H9 (cell line): ENCODE data around the gene APP. TPM values are rescaled to one million over a fixed set of nuclear protein-coding genes. Genes with fewer than 3 reads are reported as not detected.

Experiments
- DNase-seq: peaks from one replicate; pipeline ENCODE4 v3.0.0-alpha.2; 2017
- H2AFZ ChIP-seq: one replicate; pipeline ENCODE4 v1.6.1; 2013; ENCODE audit warnings: mild to moderate bottlenecking, low read length, control low read depth, moderate library complexity
- H2AK5ac ChIP-seq: 2 replicates; pipeline ENCODE4 v1.6.1; 2013; ENCODE audit warnings: low read length, control low read depth, mixed read lengths; ENCODE audit not compliant: insufficient read length
- H2BK120ac ChIP-seq: one replicate; pipeline ENCODE4 v1.6.1; 2013; ENCODE audit warnings: low read depth, mild to moderate bottlenecking, low read length, control low read depth, inconsistent platforms; ENCODE audit not compliant: poor library complexity, severe bottlenecking
- H2BK12ac ChIP-seq: 2 replicates; pipeline ENCODE4 v1.6.1; 2013; ENCODE audit warnings: low read length, control low read depth, mixed read lengths, low read depth; ENCODE audit not compliant: insufficient read length
- H2BK15ac ChIP-seq: 2 replicates; pipeline ENCODE4 v1.6.1; 2013; ENCODE audit warnings: low read depth, low read length, control low read depth
- H2BK20ac ChIP-seq: one replicate; pipeline ENCODE4 v1.6.1; 2013; ENCODE audit warnings: low read depth, mild to moderate bottlenecking, low read length, control low read depth, inconsistent platforms; ENCODE audit not compliant: poor library complexity, severe bottlenecking
- H2BK5ac ChIP-seq: 2 replicates; pipeline ENCODE4 v1.6.1; 2013; ENCODE audit warnings: low read length, control low read depth, mixed read lengths; ENCODE audit not compliant: insufficient read length
- H3K14ac ChIP-seq: 2 replicates; pipeline ENCODE4 v1.6.1; 2013; ENCODE audit warnings: low read length, control low read depth; ENCODE audit not compliant: insufficient read depth
- H3K18ac ChIP-seq: 2 replicates; pipeline ENCODE4 v1.6.1; 2013; ENCODE audit warnings: low read depth, mild to moderate bottlenecking, mixed read lengths, low read length, control low read depth; ENCODE audit not compliant: insufficient read length
- H3K23ac ChIP-seq: 2 replicates; pipeline ENCODE4 v1.6.1; 2013; ENCODE audit warnings: low read length, control low read depth, mixed read lengths, low read depth; ENCODE audit not compliant: insufficient read length
- H3K23me2 ChIP-seq: 2 replicates; pipeline ENCODE4 v1.6.1; 2013; ENCODE audit warnings: low read depth, mild to moderate bottlenecking, mixed read lengths, low read length, control low read depth; ENCODE audit not compliant: insufficient read length, poor library complexity, severe bottlenecking
- H3K27ac ChIP-seq: 2 replicates; pipeline ENCODE4 v1.5.1; 2013; ENCODE audit warnings: low read length, control low read depth, mixed read lengths, low read depth; ENCODE audit not compliant: insufficient read length
- H3K27me3 ChIP-seq: 2 replicates; pipeline ENCODE4 v1.6.1; 2013; ENCODE audit warnings: low read length, control low read depth, inconsistent platforms; ENCODE audit not compliant: insufficient read depth
- H3K4ac ChIP-seq: 2 replicates; pipeline ENCODE4 v1.6.1; 2013; ENCODE audit warnings: low read depth, mild to moderate bottlenecking, control low read depth, inconsistent platforms, low read length, moderate library complexity
- H3K4me1 ChIP-seq: 2 replicates; pipeline ENCODE4 v1.6.1; 2013; ENCODE audit warnings: low read length, control low read depth, inconsistent platforms; ENCODE audit not compliant: insufficient read depth
- H3K4me2 ChIP-seq: 2 replicates; pipeline ENCODE4 v1.6.1; 2013; ENCODE audit warnings: low read length, control low read depth, mixed read lengths; ENCODE audit not compliant: insufficient read length, insufficient read depth
- H3K56ac ChIP-seq: 2 replicates; pipeline ENCODE4 v1.6.1; 2013; ENCODE audit warnings: low read depth, mild to moderate bottlenecking, mixed read lengths, low read length, control low read depth; ENCODE audit not compliant: insufficient read length
- H3K79me1 ChIP-seq: 2 replicates; pipeline ENCODE4 v1.6.1; 2013; ENCODE audit warnings: low read depth, mild to moderate bottlenecking, moderate library complexity, low read length, control low read depth, inconsistent platforms; ENCODE audit not compliant: insufficient read depth, poor library complexity, severe bottlenecking
- H3K79me2 ChIP-seq: 2 replicates; pipeline ENCODE4 v1.6.1; 2013; ENCODE audit warnings: low read length, control low read depth, inconsistent platforms; ENCODE audit not compliant: insufficient read depth
- H3K9ac ChIP-seq: 2 replicates; pipeline ENCODE4 v1.6.1; 2013; ENCODE audit warnings: low read length, control low read depth, mixed read lengths; ENCODE audit not compliant: insufficient read length; ENCODE audit errors: extremely low read depth
- H3K9me3 ChIP-seq: one replicate; pipeline ENCODE4 v1.6.1; 2013; ENCODE audit warnings: low read depth, low read length, inconsistent platforms; ENCODE audit not compliant: control insufficient read depth
- H3T11ph ChIP-seq: one replicate; pipeline ENCODE4 v1.6.1; 2013; ENCODE audit warnings: mild to moderate bottlenecking, low read length, control low read depth, inconsistent platforms
- H4K20me1 ChIP-seq: one replicate; pipeline ENCODE4 v1.6.1; 2013; ENCODE audit not compliant: control insufficient read depth, insufficient read length, insufficient read depth
- H4K5ac ChIP-seq: 2 replicates; pipeline ENCODE4 v1.6.1; 2013; ENCODE audit warnings: low read depth, mild to moderate bottlenecking, mixed read lengths, low read length, control low read depth; ENCODE audit not compliant: insufficient read length
- H4K8ac ChIP-seq: replicated peaks from 2 replicates; pipeline ENCODE4 v1.6.1; 2013; ENCODE audit warnings: low read length, control low read depth, mixed read lengths, low read depth; ENCODE audit not compliant: insufficient read length
- H4K91ac ChIP-seq: 2 replicates; pipeline ENCODE4 v1.6.1; 2013; ENCODE audit warnings: low read depth, mild to moderate bottlenecking, moderate library complexity, mixed read lengths, low read length, control low read depth; ENCODE audit not compliant: insufficient read length
- H3K27ac Mint-ChIP-seq, 3 experiments: 2 replicates in 2 of 3; 3 replicates in 1 of 3; pipeline ENCODE4 v1.8.0; 2020 to 2021; ENCODE audit warnings: mixed read lengths in 3 of 3, mild to moderate bottlenecking in 1 of 3, moderate library complexity in 1 of 3
- H3K27me3 Mint-ChIP-seq: 2 replicates; pipeline ENCODE4 v1.8.0; 2021; ENCODE audit warnings: low read depth, mild to moderate bottlenecking, moderate library complexity, mixed read lengths
- H3K36me3 Mint-ChIP-seq, 3 experiments: 2 replicates in 2 of 3; 3 replicates in 1 of 3; pipeline ENCODE4 v1.8.0; 2020 to 2021; ENCODE audit warnings: low read depth in 3 of 3, mixed read lengths in 3 of 3; ENCODE audit not compliant: insufficient read depth in 1 of 3
- H3K4me1 Mint-ChIP-seq, 2 experiments: 2 replicates each; pipeline ENCODE4 v1.8.0; 2020; ENCODE audit warnings: mixed read lengths in 2 of 2
- H3K4me3 Mint-ChIP-seq, 2 experiments: 2 replicates in 1 of 2; 3 replicates in 1 of 2; pipeline ENCODE4 v1.8.0; 2020 to 2021; ENCODE audit warnings: mild to moderate bottlenecking in 2 of 2, mixed read lengths in 2 of 2, moderate library complexity in 1 of 2
- H3K9me3 Mint-ChIP-seq, 2 experiments: 2 replicates in 1 of 2; 3 replicates in 1 of 2; pipeline ENCODE4 v1.8.0; 2020; ENCODE audit warnings: mild to moderate bottlenecking in 2 of 2, mixed read lengths in 2 of 2, moderate library complexity in 1 of 2
- CTCF ChIP-seq: fragments of 200-600 bp; sonication (generic); conservative IDR thresholded peaks from 3 replicates; pipeline ENCODE4 v1.8.0; 2021; ENCODE audit warnings: antibody characterized with exemption, mild to moderate bottlenecking
- WGBS: extraction: QIAGEN DNeasy Blood & Tissue Kit; methylation state at CpG from one replicate; pipeline ENCODE4 v1.1.7; 2013; ENCODE audit warnings: missing lambda C conversion rate, low lambda C conversion rate, mixed read lengths; ENCODE audit not compliant: insufficient read length; ENCODE audit errors: extremely low coverage; 5-methylcytosine and 5-hydroxymethylcytosine counted together
- total RNA-seq: library from RNA; stranded (reverse); gene quantifications from 2 replicates; pipeline ENCODE4 v1.2.1, GENCODE V29; 2021

APP gene
- total RNA-seq, 1 experiment from 2014 or later, result 380 TPM

DNA sequence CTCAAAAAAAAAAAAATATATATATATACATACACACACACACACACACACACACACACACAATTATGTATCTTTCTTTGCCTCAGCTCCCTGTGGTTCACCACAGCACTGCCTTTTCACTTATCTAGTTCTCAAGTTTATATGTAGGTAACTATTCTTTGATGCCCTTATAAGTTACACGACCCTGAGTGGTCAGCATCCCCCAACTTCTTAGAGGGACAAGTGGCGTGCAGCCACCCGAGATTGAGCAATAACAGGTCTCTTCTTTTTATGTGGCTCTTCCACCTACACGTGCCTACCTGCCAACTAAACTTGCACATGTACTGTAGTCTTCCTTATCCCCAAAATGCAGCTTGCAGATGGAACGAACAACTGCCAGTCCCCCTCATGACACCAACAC is 315.0 kb downstream of the APP start:
- no peak overlapping the region for H2BK15ac ChIP-seq
- no peak overlapping the region for H3K23ac ChIP-seq
- no peak overlapping the region for H3T11ph ChIP-seq
- H2AK5ac ChIP-seq, result no peak overlapping the region
- Mint-ChIP-seq H3K36me3 (no peaks in the 10 kb centered on the region), H3K4me3 (no peak overlapping the region), H3K27me3 (0 out of 2 replicates have a peak, but pooled peaks cover 3% of the 10 kb centered on the region), H3K27ac (no peak overlapping the region), H3K4me1 (no peaks in the 10 kb centered on the region), H3K9me3 (no peaks in the 10 kb centered on the region)
- H4K5ac ChIP-seq, result no peak overlapping the region
- H3K18ac ChIP-seq, result no peak overlapping the region
- H3K9ac ChIP-seq, result no peak overlapping the region
- no peak overlapping the region for H2BK120ac ChIP-seq
- no CpG with 5 or more reads among the region's 5 CpGs for WGBS
- no peak for TF ChIP-seq CTCF
- no peaks in the 10 kb centered on the region for H3K27me3 ChIP-seq
- H4K8ac ChIP-seq, result no peak overlapping the region
- H2BK5ac ChIP-seq, result no peak overlapping the region
- H2BK20ac ChIP-seq, result no peak overlapping the region
- no peaks in the 10 kb centered on the region for H3K79me1 ChIP-seq
- H3K4me1 ChIP-seq, result no peaks in the 10 kb centered on the region
- H2AFZ ChIP-seq, result no peak overlapping the region
- no peak overlapping the region for H3K4me2 ChIP-seq
- H4K20me1 ChIP-seq, result no peaks in the 10 kb centered on the region
- no peak overlapping the region for H2BK12ac ChIP-seq
- H3K14ac ChIP-seq, result no peak overlapping the region
- H3K9me3 ChIP-seq, result peaks cover 7% of the 10 kb centered on the region
- H4K91ac ChIP-seq, result no peak overlapping the region
- H3K23me2 ChIP-seq, result no peaks in the 10 kb centered on the region
- H3K27ac ChIP-seq, result no peak overlapping the region
- H3K4ac ChIP-seq, result no peak overlapping the region
- no peak overlapping the region for H3K56ac ChIP-seq
- no peak for DNase-seq
- no peaks in the 10 kb centered on the region for H3K79me2 ChIP-seq
